Endothelial cell of umbilical vein (primary cell): ENCODE results near the gene CHD6. TPM values are rescaled to one million over a fixed set of nuclear protein-coding genes. Genes with fewer than 3 reads are reported as not detected.

Experiments
- BruUV-seq: library from RNA; stranded (reverse); fragments of 400-500 nt; replicated peaks from 2 replicates; lab custom pipeline; 2021; lab: Mats Ljungman, UMichigan
- CTCF ChIA-PET: fragments of 300-600, 350-600 bp; sonication (Branson Sonifier 250); formaldehyde crosslinking; loops from one replicate; lab custom pipeline; 2021; ENCODE audit warnings: antibody characterized with exemption, inconsistent platforms; lab: Charles Lee
- POLR2A ChIA-PET: fragments of 300-600, 350-600 bp; sonication (Branson Sonifier 250); formaldehyde crosslinking; loops from one replicate; lab custom pipeline; 2021; ENCODE audit warnings: antibody characterized with exemption, inconsistent platforms; lab: Charles Lee
- DNase-seq: peaks from one replicate; pipeline ENCODE4 v3.0.0-alpha.2; 2011; ENCODE audit warnings: low read depth, low spot score
- FAIRE-seq: peaks from 2 replicates; lab custom pipeline; 2011; peaks lifted over from hg19 to GRCh38; lab: Jason Lieb, UNC
- H2AFZ ChIP-seq: 2 replicates; pipeline ENCODE4 v1.6.0; 2012; ENCODE audit warnings: low read depth, low read length, control low read depth, inconsistent platforms
- H3K27ac ChIP-seq: 2 replicates; pipeline ENCODE4 v1.5.1; 2011; ENCODE audit warnings: low read depth, mild to moderate bottlenecking, control low read depth, low read length, moderate library complexity; ENCODE audit not compliant: insufficient read depth
- H3K27me3 ChIP-seq, 2 experiments: 2 replicates each; pipeline versions ENCODE4 v1.6.0 to v1.6.1; 2011; ENCODE audit warnings: low read length in 2 of 2, mixed read lengths in 1 of 2; ENCODE audit not compliant: control insufficient read depth in 2 of 2, insufficient read depth in 2 of 2
- H3K36me3 ChIP-seq, 2 experiments: 2 replicates in 1 of 2; 3 replicates in 1 of 2; pipeline ENCODE4 v1.5.1; 2011; ENCODE audit warnings: low read length in 2 of 2, mild to moderate bottlenecking in 1 of 2, moderate library complexity in 1 of 2; ENCODE audit not compliant: control insufficient read depth in 2 of 2, insufficient read depth in 2 of 2; ENCODE audit errors: extremely low read depth in 1 of 2
- H3K4me1 ChIP-seq: 3 replicates; pipeline ENCODE4 v1.5.1; 2011; ENCODE audit warnings: mild to moderate bottlenecking, low read length; ENCODE audit not compliant: control insufficient read depth, insufficient read depth; ENCODE audit errors: extremely low read depth
- H3K4me2 ChIP-seq: 2 replicates; pipeline ENCODE4 v1.6.1; 2011; ENCODE audit warnings: low read length, control low read depth, mixed read lengths; ENCODE audit not compliant: insufficient read depth
- H3K4me3 ChIP-seq, 3 experiments: fragments of 200-600 bp in 1 of 3; sonication (generic), shearing (Covaris generic) in 1 of 3; replicated peaks in 1 of 3; 2 replicates each; pipeline ENCODE4 v1.5.1; 2011 to 2016; ENCODE audit warnings: control low read depth in 3 of 3, low read length in 3 of 3, mild to moderate bottlenecking in 2 of 3, inconsistent platforms in 1 of 3, low read depth in 1 of 3, moderate library complexity in 1 of 3; ENCODE audit not compliant: insufficient read depth in 1 of 3
- H3K79me2 ChIP-seq: 2 replicates; pipeline ENCODE4 v1.6.0; 2012; ENCODE audit warnings: low read length, inconsistent platforms; ENCODE audit not compliant: control insufficient read depth, insufficient read depth
- H3K9ac ChIP-seq: replicated peaks from 2 replicates; pipeline ENCODE3; 2011; ENCODE audit warnings: low read length, control low read depth; ENCODE audit not compliant: insufficient read depth; ENCODE audit errors: extremely low read depth
- H3K9me1 ChIP-seq: replicated peaks from 3 replicates; pipeline ENCODE4 v1.6.0; 2011; ENCODE audit warnings: mild to moderate bottlenecking, low read length; ENCODE audit not compliant: control insufficient read depth, insufficient read depth; ENCODE audit errors: extremely low read depth
- H3K9me3 ChIP-seq: replicated peaks from 2 replicates; pipeline ENCODE4 v1.5.1; 2012; ENCODE audit warnings: low read length, inconsistent platforms; ENCODE audit not compliant: control insufficient read depth, insufficient read depth
- H4K20me1 ChIP-seq: replicated peaks from 2 replicates; pipeline ENCODE3; 2011; ENCODE audit warnings: mild to moderate bottlenecking, low read length; ENCODE audit not compliant: control insufficient read depth, insufficient read depth; ENCODE audit errors: extremely low read depth
- EZH2 ChIP-seq: IDR thresholded peaks from 2 replicates; pipeline ENCODE4 v1.6.1; 2012; ENCODE audit warnings: borderline replicate concordance, low read depth, mild to moderate bottlenecking, moderate library complexity, low read length, inconsistent platforms; ENCODE audit not compliant: severe bottlenecking
- FOS ChIP-seq: IDR thresholded peaks from 2 replicates; pipeline ENCODE4 v1.6.1; 2011; ENCODE audit warnings: mild to moderate bottlenecking, low read length, moderate library complexity, borderline replicate concordance; ENCODE audit not compliant: insufficient read depth
- GATA2 ChIP-seq: IDR thresholded peaks from 2 replicates; pipeline ENCODE4 v1.7.0; 2011; ENCODE audit warnings: low read depth, mild to moderate bottlenecking, moderate library complexity, mixed read lengths, low read length; ENCODE audit not compliant: insufficient read length, insufficient read depth
- POLR2A ChIP-seq: IDR thresholded peaks from 2 replicates; pipeline ENCODE4 v1.6.1; 2012; ENCODE audit warnings: low read depth, mild to moderate bottlenecking, control low read depth, low read length
- dilution Hi-C: fragments of 300-500 bp; cut with MboI; formaldehyde crosslinking; loops from one replicate; pipeline ENCODE4 v1.15.0; 2019; ENCODE audit warnings: low sequenced_read_pairs; ENCODE audit not compliant: extremely low pct_ligation_motif_present
- intact Hi-C: fragments of 100-400 bp; cut with micrococcal nuclease; formaldehyde crosslinking; loops from one replicate; pipeline ENCODE4 v1.10.0; 2022
- polyA plus RNA-seq, 4 experiments: library from polyadenylated mRNA; depleted of rRNA in 3 of 4; stranded (reverse) in 3 of 4; unstranded in 1 of 4; fragments of >200 nt; gene quantifications; 2 replicates each; pipeline versions ENCODE4 v1.2.1 to v1.2.3, GENCODE V29; 2011 to 2012; ENCODE audit warnings: missing spikeins in 1 of 4
- total RNA-seq: library from RNA; stranded (reverse); gene quantifications from 2 replicates; pipeline ENCODE4 v1.2.3, GENCODE V29; 2021
- TF ChIP-seq, protein P1 (sequence below), 2 donors: IDR thresholded peaks; 1 replicate in 1 of 2; 2 replicates in 1 of 2; pipeline ENCODE4 v1.5.1; 2011; ENCODE audit warnings: low read length in 2 of 2, mild to moderate bottlenecking in 2 of 2, moderate library complexity in 2 of 2, control low read depth in 1 of 2, inconsistent platforms in 1 of 2, low read depth in 1 of 2; ENCODE audit not compliant: insufficient read depth in 1 of 2; ENCODE audit errors: extremely low read depth in 1 of 2

The CHD6 gene
- total and polyA plus RNA-seq, 2 donors (not counting 3 experiments of a cell fraction or from before 2014, with no cell fraction given): 7.2 to 33.7 TPM

DNA sequence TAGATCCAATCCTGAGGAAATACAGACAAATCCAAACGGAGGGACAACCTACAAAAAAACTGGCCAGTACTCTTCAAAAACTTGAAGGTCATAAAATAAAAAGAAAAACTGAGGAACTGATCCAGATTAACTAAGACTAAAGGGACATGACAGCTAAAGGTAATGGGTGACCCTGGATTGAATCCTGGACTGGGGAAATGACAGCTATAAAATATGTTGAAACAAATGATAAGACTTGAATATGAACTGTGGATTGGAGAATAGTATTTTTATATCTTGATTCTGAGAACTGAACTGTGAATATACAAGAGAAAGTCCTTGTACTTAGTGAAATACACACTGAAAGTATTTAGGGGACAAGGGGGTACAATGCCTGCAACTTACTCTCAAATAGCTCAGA lies 154.6 kb downstream of the CHD6 start:
- Histone ChIP-seq H3K79me2 (no peaks in the 10 kb centered on the region), H2AFZ (no peak overlapping the region), H3K9me1 (no peaks in the 10 kb centered on the region), H3K36me3 (peaks cover 0 to 3% of the 10 kb centered on the region in 2 experiments), H3K4me1 (no peaks in the 10 kb centered on the region), H3K9me3 (no peaks in the 10 kb centered on the region), H3K9ac (no peak overlapping the region), H3K27me3 (no peaks in the 10 kb centered on the region), H4K20me1 (no peaks in the 10 kb centered on the region), H3K4me2 (no peak overlapping the region), H3K4me3 (no peak overlapping the region), H3K27ac (no peak overlapping the region)
- dilution Hi-C loops: no loop called here
- ChIA-PET CTCF (interaction anchor here (1.2 kb wide), 1 partner anchor 9 kb away, joined by 4 read pairs; no protein-coding TSS in a partner anchor), POLR2A (no interaction called here)
- BruUV-seq: no TSS peak
- intact Hi-C loops: no loop called here
- FAIRE-seq (no peak), DNase-seq (no peak)
- TF ChIP-seq POLR2A (no peak), GATA2 (no peak)
- TF ChIP-seq, protein P1, sequence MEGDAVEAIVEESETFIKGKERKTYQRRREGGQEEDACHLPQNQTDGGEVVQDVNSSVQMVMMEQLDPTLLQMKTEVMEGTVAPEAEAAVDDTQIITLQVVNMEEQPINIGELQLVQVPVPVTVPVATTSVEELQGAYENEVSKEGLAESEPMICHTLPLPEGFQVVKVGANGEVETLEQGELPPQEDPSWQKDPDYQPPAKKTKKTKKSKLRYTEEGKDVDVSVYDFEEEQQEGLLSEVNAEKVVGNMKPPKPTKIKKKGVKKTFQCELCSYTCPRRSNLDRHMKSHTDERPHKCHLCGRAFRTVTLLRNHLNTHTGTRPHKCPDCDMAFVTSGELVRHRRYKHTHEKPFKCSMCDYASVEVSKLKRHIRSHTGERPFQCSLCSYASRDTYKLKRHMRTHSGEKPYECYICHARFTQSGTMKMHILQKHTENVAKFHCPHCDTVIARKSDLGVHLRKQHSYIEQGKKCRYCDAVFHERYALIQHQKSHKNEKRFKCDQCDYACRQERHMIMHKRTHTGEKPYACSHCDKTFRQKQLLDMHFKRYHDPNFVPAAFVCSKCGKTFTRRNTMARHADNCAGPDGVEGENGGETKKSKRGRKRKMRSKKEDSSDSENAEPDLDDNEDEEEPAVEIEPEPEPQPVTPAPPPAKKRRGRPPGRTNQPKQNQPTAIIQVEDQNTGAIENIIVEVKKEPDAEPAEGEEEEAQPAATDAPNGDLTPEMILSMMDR (IDR thresholded peaks at IDR 0.05; ENCODE audit: extremely low read depth in 1 of 2, insufficient read depth in 1 of 2, low read depth in 1 of 2, low read length in 2 of 2): no peak

DNA sequence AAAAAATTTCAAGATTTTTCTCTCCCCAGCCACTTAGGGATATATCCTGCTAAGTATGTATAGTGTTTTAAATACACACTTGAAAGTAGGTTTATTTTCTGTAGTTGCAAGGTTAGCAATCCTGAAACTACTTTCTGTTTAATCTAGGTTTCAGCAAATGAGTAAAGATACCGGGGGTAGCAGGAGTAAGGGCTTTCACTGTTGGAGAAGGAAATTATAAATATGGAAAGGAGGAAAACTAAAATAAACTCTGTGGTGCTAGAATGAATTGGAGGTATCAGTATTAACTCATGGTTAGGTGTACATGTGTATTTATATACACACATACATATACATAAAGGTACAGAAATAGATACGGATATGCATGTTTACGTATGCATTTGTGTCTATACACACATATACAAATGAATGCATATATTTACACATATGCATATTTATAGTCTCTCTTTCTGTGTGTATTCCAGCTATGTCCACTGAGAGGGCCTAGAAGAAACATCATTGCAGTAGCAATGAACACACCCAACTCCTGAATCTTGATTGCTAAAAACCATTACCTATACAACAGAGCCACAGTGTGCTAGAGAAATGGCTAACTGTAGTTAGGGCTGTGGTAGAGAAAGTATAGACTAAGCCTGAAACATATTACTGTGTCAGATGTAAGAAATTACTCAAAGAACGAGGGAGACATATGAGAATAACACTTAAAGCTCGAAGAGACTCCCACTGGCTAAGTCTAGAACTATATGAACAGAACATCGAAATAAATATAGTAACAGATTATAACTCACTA lies 155.6 kb downstream of the CHD6 start:
- dilution Hi-C loops: no loop called here

More for the DNA sequence above, 155.6 kb downstream of the CHD6 start:
- ChIA-PET POLR2A (no interaction called here), CTCF (no interaction called here)
- Histone ChIP-seq H3K79me2 (no peaks in the 10 kb centered on the region), H3K36me3 (peaks cover 0 to 3% of the 10 kb centered on the region in 2 experiments), H3K4me3 (no peak overlapping the region), H3K4me1 (no peaks in the 10 kb centered on the region), H3K27me3 (no peaks in the 10 kb centered on the region), H3K9me3 (no peaks in the 10 kb centered on the region), H4K20me1 (no peaks in the 10 kb centered on the region), H2AFZ (no peak overlapping the region), H3K27ac (no peak overlapping the region), H3K9ac (no peak overlapping the region), H3K4me2 (no peak overlapping the region), H3K9me1 (no peaks in the 10 kb centered on the region)
- BruUV-seq: no TSS peak
- TF ChIP-seq FOS (no peak), EZH2 (no peak)
- TF ChIP-seq, protein P1 (IDR thresholded peaks at IDR 0.05; ENCODE audit: extremely low read depth in 1 of 2, insufficient read depth in 1 of 2, low read depth in 1 of 2, low read length in 2 of 2): no peak
- intact Hi-C loops: no loop called here
- DNase-seq: no peak
- no peak for FAIRE-seq
